Stimulated activated CD4-positive, alpha-beta T cell treated with anti-CD3 and anti-CD28 coated beads, Interleukin-4, amount 100 ng/mL, for 48 hours (primary cell): Measurements from ENCODE around the gene PRDM16.

Source experiments
- DNase-seq, 2 donors: peaks; one replicate each; pipeline ENCODE4 v3.0.0-alpha.2; 2020; ENCODE audit warnings: low read depth in 2 of 2

The PRDM16 gene

GRCh38 chr1:3103967-3104677 is 35.1 kb downstream of the PRDM16 start:
- DNase-seq: no peak

GRCh38 chr1:3105167-3105863 is 36.3 kb downstream of the PRDM16 start:
- DNase-seq: no peak

- DNase-seq: no peak
These were observed 37.2 kb downstream of the PRDM16 start for GRCh38 chr1:3106216-3106615.

GRCh38 chr1:3107201-3107600 is 38.2 kb downstream of the PRDM16 start:
- DNase-seq: no peak

GRCh38 chr1:3109355-3109754 is 40.4 kb downstream of the PRDM16 start:
- DNase-seq: no peak

GRCh38 chr1:3111348-3112021 is 42.5 kb downstream of the PRDM16 start:
- no peak for DNase-seq

GRCh38 chr1:3112526-3112925 is 43.5 kb downstream of the PRDM16 start:
- DNase-seq: no peak

- DNase-seq: no peak
These were observed 44.2 kb downstream of the PRDM16 start for GRCh38 chr1:3113047-3113740.

- no peak for DNase-seq
These were observed 44.7 kb downstream of the PRDM16 start for GRCh38 chr1:3113741-3114056.

GRCh38 chr1:3114131-3114744 is 45.2 kb downstream of the PRDM16 start:
- no peak for DNase-seq

GRCh38 chr1:3114846-3115245 is 45.8 kb downstream of the PRDM16 start:
- DNase-seq: no peak

- DNase-seq: no peak
These were observed 46.5 kb downstream of the PRDM16 start for GRCh38 chr1:3115275-3116149.

GRCh38 chr1:3116150-3116510 is 47.1 kb downstream of the PRDM16 start:
- DNase-seq: no peak

- no peak for DNase-seq
These were observed 47.6 kb downstream of the PRDM16 start for GRCh38 chr1:3116560-3116959.

GRCh38 chr1:3117879-3118278 is 48.9 kb downstream of the PRDM16 start:
- DNase-seq: no peak

GRCh38 chr1:3119061-3119460 is 50.1 kb downstream of the PRDM16 start:
- no peak for DNase-seq

GRCh38 chr1:3119725-3120124 is 50.7 kb downstream of the PRDM16 start:
- no peak for DNase-seq

GRCh38 chr1:3120140-3120539 is 51.1 kb downstream of the PRDM16 start:
- DNase-seq: no peak

- DNase-seq: no peak
These were observed 52.0 kb downstream of the PRDM16 start for GRCh38 chr1:3120994-3121393.

- DNase-seq: no peak
These were observed 52.6 kb downstream of the PRDM16 start for GRCh38 chr1:3121401-3122210.
